GM21529 (cell line): ENCODE data around the gene SCYL1.

Experiments
- ATAC-seq: cut with Tn5 transposase; IDR thresholded peaks from one replicate; pipeline ENCODE4 v1.9.1; 2021; ENCODE audit not compliant: unreplicated experiment

The SCYL1 gene

DNA sequence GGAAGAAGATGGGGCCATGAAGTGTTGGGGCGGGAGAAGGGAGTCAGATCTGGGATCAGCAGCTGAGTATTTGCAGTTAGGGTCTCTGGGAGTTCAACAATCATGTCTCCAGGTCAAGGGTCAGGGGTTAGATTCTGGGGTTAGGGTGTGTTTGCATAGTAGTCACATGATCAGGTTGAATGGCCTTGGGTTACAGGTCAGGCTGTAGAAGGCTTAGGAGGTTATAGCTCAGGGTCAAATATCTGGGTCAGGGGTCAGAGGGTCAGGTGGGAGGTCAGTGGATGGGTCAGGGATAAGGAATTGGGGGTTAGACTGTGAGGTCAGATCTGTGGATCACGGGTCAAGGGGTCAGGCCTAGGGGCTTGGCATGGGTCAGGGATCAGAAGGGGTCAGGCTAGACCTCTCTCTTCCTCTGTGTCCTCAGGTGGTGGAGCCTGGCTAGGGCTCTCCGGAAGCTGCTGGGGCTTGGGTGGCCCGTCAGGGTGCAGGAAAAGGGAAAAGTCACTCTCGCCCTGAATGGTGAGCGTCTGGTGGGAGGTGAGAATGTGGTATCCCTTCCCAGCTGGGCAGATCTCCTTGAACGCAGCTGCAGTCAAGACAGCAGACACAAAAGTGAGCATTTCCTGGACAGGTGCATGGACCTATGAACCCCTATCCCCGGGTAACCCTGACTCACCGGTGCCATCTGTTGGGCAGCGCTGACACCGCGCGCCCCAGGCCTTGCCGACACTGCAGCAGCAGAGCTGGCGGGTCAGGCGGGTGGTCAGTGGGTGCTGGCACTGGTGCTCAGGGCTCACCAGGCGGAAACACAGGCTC lies 26.9 kb downstream of the SCYL1 start:
- ATAC-seq: peak; percentile 65

DNA sequence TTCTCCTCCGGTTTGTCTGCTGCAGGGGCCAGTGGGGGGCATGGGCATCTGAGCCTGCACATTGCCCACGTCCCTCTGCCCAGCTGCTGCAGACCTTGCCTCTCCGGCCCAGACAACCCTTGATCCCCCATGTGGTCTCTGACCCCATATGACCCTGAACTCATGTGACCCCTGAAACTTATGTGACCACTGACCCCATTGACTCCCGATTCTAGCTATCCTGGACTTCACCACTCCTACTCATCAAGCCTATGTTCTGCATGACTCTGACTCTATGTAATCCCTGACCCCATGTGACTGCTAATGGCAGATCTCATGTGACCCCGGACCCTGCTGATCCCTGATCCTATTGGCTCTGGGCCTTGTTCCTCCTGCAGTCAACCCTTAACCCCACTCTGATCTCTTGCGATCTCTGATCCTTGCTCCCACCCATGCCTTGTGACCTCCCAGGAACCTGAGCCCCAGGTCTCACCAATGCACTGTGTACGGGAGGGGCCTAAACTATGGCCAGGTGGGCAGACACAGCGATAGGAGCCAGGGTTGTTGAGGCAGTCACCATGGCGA lies 27.6 kb downstream of the SCYL1 start:
- ATAC-seq: no peak

DNA sequence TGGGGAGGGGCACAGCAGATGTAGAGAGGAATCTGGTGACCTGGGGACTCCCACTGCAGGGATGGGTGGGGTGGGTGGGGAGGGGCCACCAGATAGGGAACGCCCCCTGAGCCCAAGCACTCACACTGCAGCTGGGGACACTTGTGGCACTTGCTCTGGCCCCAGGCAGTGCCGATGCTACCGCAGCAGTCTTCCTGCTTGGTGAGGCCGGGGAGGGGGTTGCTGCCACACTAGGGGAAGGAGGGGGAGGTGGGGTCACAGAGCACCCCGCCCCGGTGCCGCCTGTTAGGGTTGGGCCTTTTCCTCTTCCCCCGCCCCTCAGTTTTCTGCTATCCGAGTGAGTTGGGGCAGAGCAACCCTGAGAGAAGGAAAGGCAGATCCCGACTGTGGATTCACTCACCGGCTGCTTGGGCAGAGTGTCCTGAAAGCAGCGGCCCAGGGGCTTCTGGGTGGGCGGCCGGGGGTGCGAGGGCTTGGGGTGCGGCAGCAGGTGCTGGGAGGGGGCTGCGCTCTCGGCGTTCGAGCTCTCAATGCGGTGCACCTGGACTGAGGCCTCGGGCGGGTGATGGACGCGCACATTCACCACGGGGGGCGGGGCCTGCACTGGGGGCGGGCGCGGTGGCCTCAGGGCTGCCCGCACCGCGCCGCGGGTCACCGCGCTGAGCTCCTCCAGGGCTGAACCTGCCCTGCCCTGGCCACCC lies 28.6 kb downstream of the SCYL1 start:
- no peak for ATAC-seq

DNA sequence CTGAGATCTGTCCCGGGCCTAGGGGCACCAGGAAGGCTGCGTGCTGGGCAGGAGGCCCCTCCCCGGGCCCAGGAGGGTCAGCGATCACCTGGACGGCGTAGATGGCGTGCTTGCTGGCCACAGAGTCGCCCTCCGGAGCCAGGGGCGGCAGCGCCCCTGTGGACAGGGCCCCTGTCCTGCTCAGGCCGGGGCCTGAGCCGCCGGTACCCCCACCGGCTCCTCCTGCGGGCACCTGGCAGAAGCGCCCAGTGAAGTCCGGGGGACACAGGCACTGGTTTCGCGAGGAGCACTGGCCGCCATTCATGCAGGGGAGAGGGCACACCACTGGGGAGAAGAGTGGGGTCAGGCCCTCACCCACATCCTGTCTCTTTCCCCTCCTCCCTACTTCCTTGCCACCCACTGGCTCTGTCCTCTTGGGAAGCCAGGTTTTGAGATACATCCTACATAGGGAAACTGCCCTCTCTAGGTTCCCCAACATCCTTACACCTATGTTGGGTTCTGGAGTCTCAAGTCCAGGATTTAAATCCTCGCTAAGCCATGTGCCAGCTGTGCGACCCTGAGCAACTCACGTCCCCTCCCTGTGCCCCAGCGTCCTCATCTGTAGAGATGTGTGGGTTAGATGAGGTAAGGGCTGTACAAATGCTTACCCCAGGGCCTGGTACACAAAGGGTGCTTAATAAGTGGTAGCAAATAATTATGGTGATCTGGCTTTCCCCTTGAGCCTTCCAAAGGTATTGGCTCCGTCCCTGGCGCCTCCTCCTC lies 29.4 kb downstream of the SCYL1 start:
- ATAC-seq: no peak

DNA sequence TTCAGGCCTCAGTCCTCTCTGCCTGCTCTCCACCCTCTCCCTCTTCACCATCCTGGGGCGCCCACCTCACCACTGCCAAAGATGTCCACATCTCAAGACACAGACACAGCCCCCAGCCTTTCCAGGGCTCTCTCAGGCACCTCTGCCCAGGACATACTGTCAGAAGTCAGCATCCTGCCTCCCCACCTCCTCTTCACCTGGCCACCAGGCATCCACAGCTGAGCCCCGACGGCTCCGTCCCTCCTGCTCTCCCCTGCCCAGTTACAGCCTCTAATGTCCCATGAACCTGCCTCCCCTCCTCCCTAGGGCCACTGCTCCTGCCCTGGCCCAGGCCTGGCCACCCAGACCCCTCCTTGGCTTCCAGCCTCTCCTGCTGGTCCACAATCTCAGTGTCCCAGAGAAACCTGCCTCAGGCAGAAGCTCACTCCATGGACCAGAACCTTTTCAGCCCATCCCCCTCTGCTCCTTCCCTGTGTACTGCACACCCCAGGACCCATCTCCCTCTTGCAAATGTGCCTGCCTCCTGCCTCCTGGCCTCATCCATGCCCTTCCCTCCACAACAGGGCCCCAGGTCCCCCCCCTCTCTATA lies 30.1 kb downstream of the SCYL1 start:
- ATAC-seq: no peak

DNA sequence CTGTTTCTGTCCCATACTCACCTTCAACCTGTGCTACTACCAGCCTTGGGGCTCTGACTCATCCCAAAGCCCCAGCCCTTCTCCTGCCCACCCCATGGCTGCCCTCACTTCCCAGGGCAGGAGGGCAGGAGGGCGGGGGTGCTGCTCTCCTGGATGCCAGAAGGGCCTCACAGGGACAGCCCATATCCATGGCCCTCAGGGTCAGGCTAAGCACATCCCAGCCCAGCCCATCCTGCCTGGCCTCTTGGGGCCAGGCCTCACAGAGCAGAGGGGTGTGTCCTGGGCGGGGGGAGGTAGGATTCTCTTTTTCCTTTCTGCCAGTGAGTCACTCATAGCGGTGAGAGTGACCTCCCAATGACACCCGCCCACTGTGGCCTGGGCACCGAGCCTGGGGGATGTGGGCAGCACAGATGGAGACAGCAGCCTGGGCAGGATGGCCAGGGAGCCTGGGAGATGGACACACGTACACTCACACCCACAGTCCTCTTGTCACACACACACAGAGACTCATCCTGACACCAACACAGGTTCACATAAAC lies 30.9 kb downstream of the SCYL1 start:
- no peak for ATAC-seq

DNA sequence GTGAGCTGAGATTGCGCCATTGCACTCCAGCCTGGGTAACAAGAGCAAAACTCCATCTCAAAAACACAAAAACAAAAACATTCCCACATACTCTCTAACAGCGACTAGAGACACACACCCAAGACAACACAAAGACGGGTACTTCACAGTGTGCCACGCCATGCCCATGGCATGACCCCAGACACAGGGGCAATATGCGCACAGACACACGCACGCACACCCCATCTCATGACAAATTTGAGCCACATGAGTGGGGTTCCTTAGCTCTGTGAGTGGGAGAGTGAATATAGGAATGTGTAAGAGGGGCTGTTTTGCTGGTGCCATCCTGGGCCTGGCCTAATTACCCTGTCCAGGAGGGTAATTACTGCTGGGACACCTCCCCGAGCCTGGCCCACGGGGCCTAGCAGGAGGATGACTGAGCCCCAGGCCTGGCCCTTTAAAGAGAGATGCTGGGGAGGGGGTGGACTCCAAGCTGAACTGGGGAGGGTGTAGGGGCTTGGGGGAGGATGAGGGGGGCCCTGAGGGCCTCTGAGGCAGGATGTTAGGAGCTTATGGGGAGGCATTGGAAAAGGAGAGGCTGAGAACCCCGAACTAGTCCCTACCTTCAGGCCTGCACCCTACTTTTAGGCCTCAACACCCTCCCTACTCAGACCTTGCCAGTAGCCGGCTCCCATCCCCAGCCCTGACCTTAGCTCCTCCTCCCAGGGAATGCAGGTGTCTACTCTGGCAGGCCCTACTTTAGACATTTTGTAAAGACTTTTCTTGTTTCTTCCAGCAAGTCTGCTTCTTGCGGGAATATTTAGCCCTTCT lies 31.8 kb downstream of the SCYL1 start:
- ATAC-seq: no peak

DNA sequence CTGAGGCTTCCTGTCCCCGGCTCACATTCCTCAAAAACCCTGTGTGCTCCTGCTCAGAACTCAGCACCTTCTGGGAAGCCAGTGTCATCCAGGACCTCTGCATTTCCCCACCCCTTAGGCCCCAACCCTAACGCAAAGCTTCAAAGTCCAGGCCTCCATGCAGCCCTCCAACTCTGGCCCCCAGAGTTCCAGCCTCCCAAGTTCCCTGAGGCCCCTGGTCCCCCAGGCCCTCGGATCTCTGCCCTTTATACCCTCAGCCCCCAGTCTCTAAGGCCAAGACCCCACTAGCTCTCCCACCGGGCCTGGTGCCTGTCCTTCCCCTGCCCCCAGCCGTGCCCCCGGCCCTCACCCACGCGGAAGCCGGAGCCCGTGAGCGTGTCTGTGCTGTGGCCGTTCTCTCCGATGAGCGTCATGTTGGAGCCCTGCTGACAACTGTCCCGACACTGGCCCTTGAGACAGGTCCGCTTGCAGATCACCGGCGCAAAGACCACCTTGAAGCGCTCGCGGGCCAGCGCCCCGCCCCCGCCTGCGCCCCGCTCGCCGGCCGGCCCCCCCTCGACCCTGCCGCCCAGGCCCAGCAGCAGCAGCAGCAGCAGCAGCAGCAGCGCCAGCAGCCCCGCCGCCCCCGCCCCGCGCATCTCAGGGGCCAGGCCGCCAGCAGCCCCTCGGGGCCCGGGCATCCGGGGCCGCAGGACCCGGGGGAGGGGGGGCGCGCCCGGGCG lies 32.6 kb downstream of the SCYL1 start:
- no peak for ATAC-seq

DNA sequence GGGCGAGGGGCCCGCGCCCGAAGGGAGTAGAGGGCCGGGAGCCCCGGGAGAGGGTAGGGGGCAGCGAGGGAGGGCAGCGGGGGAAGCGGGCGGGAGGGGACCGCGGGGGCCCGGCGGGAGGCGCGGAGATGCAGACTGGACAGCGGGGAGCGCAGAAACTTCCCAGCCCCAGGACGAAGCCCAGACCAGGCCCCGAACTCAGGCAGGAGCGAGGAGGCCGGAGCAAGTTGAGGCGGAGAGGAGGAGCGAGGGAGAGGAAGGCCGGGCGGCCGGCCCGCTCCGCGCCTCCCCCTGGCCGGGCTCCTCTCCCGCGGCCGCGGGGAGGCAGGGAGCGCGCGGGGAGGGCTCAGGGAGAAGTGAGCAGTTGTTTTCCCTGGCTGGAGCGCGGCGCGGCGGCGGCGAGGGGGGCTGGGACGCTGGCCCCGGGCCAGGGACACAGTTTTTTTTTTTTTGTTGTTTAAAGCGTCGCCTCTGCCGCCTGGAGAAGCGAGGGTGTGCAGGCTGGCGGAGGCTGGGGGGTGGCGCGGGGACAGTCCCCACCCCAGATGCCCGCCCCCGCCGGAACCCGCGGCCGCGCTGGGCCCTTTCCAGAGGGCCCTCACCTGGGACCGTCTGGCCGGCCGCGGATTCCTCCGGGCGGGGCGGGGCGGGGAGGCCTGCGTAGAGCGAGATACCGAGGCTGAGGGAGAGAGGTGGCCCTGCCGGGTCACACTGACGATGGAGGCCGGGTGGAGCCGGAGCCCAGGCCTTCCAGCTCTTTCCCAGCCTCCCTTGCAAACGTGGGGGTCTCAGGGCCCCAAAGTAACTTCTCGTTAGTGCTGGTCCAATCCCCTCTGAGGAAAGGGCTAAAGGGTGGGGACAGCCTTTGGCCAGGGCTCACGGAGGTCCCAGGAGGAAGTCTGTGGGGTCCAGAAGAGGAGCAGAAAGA lies 33.4 kb downstream of the SCYL1 start, which contains the start of gene LTBP3:
LTBP3 (minus strand) TSS at position 358 of the 928 bp plus-strand sequence. CDS start 400 bp downstream, outside the sequence.
- ATAC-seq: no peak

DNA sequence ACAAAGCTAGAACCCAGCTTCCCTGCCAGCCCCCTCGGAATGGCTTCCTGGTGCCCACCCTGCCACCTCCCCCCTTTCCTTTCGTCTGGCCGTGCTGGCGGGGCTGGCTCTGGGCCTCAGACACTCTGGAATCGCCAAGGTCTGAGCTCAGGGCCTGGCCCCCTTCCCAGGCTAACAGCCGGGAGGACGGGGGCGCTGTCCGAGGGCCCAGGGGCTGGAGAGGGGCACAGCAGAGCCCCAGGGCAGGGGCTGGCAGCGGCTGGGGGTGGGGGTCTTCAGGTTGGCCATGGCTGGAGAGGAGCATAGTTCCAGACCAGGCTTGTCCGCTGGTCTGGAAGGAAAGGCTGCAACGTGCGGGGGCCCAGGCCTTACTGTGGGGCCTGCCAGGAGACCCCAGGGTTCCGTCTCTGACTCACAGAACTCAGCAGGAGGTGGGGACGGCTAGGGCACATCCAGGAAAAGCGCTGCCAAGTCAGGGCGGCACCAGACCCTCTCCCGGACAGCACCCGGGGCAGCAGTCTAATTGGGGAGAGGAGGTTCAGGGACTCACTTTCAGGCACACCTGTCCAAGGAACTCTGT lies 34.1 kb downstream of the SCYL1 start:
- ATAC-seq: no peak

DNA sequence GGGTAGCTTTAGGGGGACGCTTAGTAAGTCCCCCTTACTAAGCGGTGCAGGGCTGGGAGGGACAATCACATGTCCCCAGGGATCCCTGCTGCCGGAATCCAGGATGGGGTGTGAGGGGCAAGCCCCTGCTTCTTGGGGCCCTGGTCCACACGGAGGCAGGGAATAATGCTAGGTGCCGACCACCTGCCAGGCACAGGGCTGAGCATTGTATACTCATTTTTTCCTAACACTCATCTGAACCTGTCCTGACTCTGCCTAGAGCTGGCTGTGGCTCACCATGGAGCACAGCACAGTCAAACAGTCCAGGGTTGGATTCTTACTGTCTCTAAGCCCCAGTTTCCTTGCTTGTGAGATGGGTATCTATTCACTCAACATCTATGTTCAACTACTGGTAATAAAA lies 34.7 kb downstream of the SCYL1 start:
- no peak for ATAC-seq

DNA sequence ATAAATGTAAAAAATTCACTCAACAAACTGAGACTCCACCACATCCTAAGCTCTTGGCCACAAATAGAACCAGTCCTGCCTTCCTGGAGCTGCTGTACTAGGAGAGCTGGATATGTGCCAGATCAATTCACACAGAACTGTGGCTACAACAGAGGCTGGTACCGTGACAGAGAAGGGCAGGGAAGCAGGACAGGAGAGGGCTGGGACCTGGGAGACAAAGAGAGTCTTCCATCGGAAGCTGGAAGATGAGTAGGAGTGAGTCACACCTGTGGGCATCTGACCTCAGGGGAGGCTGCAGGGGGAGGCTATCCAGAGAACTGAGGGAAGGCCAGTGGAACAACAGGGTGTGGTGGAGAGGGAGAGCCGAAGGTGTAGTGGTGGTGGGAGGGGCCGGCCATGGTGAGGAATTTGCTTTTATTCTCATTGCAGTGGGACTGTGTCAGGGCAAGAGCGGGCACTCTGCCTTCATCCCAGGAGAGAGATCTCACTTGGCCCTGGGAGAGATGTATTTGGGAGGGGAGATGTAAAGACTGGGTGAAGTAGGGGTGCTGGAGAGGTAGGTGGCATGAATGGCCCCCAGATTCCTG lies 35.2 kb downstream of the SCYL1 start:
- no peak for ATAC-seq

DNA sequence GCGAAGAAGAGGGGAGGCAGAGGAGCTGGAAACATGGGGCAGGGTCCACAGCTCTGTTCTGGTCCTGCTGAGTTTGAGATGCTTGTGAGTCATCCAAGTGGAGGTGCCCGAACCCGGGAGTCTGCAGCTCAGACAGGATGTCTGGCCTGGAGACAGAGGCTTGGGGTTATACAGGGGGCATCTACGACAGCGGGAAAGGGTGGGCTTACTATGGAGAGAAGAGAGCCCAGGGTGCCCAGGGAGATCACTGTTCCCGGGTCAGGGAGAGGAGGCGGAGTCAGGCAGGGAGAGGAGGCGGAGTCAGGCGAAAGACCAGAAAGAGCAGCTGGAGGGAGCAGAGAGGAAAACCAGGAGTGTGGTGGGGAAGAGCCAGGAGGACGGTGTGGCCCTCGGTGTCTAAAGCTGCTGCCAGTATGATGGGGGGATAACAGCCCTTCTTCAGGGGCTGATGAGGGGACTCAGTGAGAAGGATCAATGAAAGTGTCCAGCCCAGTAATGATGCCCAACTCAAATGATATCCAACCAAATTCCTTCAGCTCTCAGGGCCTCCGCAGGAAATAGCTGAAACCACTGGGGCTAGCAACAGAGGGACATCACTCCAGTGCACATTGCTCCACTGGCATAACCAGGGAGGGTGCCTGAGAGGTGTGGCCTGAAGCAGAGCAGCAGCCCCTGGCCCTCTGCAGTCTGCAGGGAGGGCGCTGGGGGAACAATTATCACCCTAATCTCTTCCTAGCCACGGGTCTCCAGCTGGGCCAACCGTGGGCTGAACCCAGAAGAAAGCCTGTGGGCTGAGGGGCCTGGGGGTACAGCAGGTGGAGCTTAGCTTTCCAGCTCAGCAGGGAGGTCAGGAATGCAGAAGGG lies 35.9 kb downstream of the SCYL1 start:
- no peak for ATAC-seq

DNA sequence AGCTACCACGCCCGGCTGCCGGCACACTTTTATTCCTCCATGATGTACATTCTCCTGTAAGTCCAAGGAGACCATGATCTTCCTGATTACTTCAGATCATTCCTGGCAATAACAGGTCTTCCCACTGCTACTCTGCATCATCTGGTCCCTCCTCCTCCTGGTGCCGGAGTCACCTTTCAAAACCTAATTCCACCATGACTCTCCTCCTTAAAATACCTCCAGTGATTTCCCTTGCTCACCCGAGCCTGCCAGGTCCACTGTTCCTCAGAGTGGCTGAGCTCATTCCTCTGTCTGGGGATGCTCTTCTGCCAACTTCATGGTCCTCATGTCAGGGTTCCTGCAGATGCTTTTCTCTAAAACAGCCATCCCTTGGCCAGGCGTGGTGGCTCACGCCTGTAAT lies 37.1 kb downstream of the SCYL1 start:
- ATAC-seq: no peak

DNA sequence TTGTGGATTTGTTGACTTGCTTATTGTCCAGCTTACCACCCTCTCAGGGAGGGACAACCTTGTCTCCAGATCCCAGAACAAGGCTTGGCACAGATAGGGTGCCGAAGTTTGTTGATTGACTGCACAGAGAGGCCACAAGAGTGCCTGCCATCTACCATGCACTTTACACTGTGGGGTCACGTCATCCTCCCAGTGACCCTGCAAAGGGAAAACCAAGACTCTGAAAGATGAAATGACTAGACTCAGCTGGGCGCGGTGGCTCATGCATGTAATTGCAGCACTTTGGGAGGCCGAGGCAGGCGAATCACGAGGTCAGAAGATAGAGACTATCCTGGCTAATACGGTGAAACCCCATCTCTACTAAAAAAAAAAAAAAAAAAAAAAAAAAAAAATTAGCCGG lies 37.9 kb downstream of the SCYL1 start:
- no peak for ATAC-seq

DNA sequence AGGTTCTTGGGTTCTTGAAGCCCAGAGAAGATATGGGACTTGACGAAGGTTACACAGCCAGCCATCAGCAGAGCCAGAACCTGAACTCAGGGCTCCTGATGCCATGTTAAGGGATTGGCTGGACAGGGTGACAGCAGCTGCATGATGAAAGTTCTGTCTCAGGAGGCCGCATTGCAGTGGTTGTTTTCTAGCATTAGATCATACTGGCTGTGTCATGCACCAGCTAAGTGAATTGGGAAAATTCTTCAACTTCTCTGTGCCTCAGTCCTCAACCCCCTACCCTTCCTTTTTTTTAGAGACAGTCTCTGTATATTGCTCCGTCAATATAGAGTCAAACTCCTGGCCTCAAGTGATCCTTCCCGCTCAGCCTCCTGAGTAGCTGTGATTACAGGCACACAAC lies 38.7 kb downstream of the SCYL1 start:
- ATAC-seq: no peak
